ENCODE data around the gene LPXN.

Gene LPXN

DNA sequence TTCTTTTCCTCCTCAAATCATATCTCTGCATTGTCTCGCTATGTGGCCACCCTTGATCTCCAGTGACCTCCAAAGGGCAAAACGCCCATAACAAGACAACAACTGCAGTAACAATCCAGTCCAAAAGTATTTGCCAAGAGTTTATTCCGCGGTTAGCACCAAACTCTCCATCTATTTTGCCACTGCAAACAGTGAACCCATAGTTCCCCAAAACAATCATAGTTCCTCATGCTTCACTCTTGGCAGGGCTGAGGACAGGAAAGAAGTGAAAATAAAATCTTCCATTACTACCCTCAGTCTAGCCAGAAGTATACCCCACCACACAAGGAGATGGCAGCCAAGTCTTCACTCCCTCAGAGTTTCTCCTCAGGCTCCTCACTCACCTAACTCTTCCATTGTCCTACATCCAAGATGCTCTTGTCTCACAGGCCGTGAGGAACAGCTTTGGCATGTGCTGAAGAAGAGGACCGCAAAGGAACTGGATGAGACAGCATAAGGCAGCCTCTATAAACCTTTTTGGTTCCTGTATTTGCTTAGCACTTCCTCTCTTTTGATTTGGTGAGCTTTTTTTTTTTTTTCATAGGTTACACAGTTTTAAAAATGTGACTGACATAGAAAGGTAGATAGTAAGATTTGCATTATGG is at the start of gene LPXN:
TSS of gene LPXN (minus strand) at position 480 of the 644 bp plus-strand sequence. CDS start at position 396, 84 bp downstream.
- DNase-seq (ENCODE audit: low spot score), result no peak

GRCh38 chr11:58625086-58625485 is 49.4 kb upstream of the LPXN start:
- no peak for DNase-seq (ENCODE audit: low spot score)

DNA sequence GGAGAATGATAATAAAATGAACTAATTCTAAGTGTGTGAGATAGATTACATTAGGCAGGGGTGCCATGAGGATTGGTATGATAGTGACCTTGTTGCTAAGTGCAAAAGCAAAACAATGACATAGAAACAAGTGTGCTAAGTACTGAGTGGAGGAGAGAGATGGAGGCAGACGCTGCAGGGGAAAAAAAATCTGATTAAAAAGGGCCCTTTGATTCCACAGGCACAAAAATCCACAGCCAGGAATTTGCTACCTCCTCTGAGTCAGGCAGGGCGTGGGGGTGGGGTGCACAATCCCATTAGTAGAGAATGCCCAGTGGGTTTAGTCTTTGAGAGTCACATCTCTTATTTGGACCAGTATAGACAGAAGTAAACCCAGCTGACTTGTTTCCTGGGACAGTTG is 46.7 kb upstream of the LPXN start, which contains the start of gene CNTF:
TSS of gene CNTF (plus strand) at position 322 of the 400 bp plus-strand sequence. CDS start 88 bp downstream, outside the sequence.
- no peak for DNase-seq (ENCODE audit: low spot score)

DNA sequence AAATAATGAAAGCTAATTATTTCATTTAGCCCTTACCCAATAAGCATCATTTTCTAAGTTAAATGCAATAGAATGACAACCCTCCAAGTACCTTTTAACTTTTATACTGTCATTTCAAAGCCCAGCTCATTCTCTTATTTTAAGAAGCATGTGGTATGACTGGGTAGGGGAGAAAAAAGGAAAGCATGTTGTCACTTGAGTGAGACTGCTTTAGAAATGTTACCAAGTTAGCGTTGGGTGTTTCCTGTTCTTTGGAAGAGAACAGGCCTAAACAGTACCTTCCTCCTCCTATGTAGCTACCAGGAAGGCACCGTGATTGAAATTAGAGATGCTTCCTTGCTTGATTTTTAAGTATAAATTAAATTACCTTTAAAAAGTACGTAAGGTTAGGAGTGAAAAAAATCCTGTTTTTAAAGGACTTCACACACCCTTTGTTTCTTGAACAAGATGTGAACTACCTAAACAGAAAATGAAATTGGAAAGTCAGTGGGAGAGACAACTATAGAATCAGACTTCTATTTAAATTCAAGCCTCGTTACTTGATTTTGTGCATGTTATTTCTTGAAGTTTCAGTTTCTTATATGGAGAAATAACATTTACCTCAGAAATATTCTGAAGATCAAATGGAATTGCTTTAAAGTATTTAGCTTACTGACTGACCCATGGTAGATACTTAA is 46.1 kb upstream of the LPXN start:
- no peak for DNase-seq (ENCODE audit: low spot score)

DNA sequence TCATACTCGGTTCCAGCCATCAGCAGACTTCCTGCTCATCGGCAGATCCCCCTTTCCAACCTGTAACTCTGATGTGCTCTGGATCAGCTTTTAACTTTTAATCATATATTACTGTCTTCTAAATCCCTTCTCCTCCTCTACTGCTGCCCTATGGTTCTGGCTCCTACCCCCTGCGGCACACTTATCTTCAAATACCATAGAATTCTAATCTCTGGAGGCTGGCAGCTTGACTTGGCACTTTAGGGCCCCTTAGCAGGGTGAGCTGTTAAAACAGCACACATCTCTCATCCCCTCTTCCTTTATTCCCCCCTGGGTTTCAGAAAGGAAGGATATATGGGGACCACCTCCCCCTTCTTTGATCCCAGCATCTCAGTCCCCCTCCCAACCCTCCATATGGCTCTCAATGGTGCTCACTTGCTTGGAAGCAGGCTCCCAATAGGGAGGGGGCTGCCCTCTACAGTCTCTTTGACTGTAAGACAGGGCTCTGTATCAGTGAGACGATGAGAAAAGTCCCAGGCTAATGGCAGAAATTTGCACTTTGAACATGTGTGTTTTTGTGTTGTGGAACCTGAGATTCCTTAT is 42.4 kb upstream of the LPXN start:
- no peak for DNase-seq (ENCODE audit: low spot score)

- no peak for DNase-seq (ENCODE audit: low spot score)
These were observed 40.9 kb upstream of the LPXN start for GRCh38 chr11:58616594-58616993.

- DNase-seq (ENCODE audit: low spot score), result no peak
These were observed 39.9 kb upstream of the LPXN start for GRCh38 chr11:58615559-58615958.

- no peak for DNase-seq (ENCODE audit: low spot score)
These were observed 37.6 kb upstream of the LPXN start for GRCh38 chr11:58613228-58613627.

- no peak for DNase-seq (ENCODE audit: low spot score)
These were observed 34.1 kb upstream of the LPXN start for GRCh38 chr11:58609723-58610122.

GRCh38 chr11:58608331-58608730 is 32.7 kb upstream of the LPXN start:
- no peak for DNase-seq (ENCODE audit: low spot score)

GRCh38 chr11:58606930-58607714 is 31.5 kb upstream of the LPXN start:
- no peak for DNase-seq (ENCODE audit: low spot score)

DNA sequence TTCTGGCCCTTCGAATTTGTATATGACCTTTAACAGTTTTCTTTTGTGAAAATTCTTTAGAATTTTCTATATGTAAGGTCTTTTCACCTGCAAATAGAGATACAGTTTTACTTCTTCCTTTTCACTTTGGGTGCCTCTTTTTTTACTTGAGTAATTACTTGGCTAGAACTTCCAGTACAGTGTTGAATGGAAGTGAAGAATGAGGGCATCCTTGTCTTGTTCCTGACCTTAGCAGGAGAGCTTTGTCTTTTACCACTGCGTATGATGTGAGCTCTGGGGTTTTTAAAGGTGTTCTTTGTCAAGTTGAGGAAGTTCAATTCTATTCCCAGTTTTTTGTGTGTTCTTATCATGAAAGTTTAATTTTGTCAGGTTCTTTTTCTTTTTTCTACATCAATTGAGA is 24.9 kb upstream of the LPXN start:
- DNase-seq (ENCODE audit: low spot score), result no peak

DNA sequence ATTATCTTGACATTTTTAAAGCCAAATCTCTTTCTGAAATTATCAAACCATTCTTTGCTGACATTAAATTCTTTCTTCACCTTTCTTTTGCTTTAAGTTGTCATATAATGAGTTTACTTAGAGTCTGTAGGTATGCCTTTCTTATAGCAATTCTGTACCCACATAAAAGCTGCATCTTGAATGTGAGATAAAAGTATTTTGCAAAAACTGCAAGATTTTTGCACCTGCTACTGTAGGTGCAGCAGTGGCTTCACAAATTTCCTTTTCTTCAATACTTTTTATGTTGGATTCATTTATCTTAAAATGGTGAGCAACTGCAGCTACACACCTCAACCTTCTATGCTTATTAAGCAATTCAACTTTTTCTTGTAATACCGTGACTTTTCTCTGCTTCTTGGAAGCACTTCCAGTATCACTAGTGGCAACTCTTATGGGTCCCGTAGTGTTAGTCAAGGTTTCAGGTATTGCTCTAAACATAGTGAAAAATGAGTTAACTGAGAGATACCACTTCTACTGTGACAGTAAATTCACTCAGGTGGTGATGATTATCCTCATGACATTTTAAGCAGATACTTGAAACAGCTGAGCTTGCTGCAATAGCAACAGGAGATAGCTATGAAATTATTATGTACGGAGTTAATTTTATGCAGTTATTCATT is 22.0 kb upstream of the LPXN start:
- no peak for DNase-seq (ENCODE audit: low spot score)

DNA sequence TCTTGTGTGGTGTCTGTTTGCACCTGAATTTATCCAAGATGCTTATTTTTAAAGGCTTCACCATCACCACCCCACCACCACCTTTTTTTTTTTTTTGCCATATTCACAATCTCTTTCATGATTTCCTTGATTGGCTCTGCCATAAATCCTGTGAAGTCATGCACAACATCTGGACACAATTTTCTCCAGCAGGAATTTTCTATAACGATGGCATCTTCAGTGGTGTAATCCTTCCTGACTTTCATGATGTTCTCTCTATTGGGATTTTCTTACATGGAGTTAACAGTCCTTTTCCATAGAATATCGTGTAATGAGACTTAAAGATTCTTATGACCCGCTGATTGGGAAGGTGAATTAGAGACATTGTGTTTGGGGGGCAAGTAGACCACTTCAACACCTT is 21.0 kb upstream of the LPXN start:
- no peak for DNase-seq (ENCODE audit: low spot score)

DNA sequence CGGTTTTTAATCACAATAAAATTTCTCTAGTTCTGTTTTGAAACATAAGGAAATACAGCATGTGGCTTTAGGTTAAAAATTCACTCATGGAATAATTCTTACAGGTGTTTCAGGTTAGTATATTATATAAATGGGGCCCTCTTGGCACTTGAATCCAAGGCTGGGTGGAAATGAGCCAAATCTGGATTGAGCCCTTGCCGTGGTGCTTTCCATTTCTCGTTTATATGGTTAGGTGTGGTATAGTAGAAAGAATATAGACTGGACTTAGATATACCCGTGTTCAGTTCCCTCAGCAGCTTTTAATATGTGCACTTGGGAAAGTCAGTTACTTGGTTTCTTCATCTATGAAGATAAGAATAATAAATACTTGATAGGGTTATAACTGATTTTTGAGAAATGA is 19.2 kb upstream of the LPXN start:
- no peak for DNase-seq (ENCODE audit: low spot score)

- no peak for DNase-seq (ENCODE audit: low spot score)
These were observed 17.3 kb upstream of the LPXN start for GRCh38 chr11:58592760-58593472.

DNA sequence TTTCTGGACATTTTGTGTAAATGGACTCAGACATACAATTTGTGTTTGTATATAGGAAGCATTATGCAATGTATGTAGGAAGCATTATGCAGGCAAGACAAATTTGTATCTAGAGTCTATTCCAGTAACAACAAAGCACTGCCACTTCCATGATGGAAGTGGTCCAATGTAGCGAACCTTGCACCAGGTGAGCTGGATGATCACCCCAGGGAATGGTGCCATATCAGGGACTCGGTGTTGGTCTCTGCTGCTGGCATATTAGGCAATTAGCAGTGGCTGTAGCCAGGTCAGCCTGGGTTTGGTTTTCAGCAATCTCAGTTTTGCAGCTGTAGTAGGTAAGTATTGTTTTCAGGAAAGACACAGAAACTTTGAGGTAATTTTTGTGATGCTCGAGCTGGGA is 16.0 kb upstream of the LPXN start:
- no peak for DNase-seq (ENCODE audit: low spot score)

- DNase-seq (ENCODE audit: low spot score), result no peak
These were observed 11.3 kb upstream of the LPXN start for GRCh38 chr11:58586998-58587397.

DNA sequence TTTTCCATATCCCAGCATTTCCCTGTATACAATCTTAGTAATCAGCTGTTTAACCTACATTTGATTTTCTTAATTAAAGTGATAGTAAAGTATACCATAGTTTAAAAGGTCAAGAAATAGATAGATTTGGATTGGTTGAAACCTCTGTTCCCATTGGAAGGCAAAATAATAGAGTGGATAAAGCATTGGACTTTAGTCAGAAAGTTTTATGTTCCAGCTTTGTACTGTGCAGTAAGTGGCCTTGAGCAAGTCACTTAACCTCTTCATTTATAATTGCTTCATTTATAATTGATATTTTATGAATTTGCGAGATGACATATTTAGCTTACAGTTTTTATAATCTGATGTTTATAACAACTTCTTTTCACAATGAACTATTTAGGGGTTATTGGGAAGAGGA is 6.8 kb upstream of the LPXN start:
- no peak for DNase-seq (ENCODE audit: low spot score)

GRCh38 chr11:58580311-58580710 is 4.7 kb upstream of the LPXN start:
- DNase-seq (ENCODE audit: low spot score), result no peak

Data from HuH-7 (cell line).